CD14-positive monocyte (primary cell): Measurements from ENCODE around the gene FAM83D. TPM values are rescaled to one million over a fixed set of nuclear protein-coding genes. Genes with fewer than 3 reads are reported as not detected.
A peak's percentile ranks its signal among the peaks of the same experiment; 100 is the strongest.

Experiments
- DNase-seq, 3 donors: peaks; one replicate each; pipeline ENCODE4 v3.0.0-alpha.2; 2011 to 2022
- H2AFZ ChIP-seq: 2 replicates; pipeline ENCODE4 v1.6.0; 2012; ENCODE audit warnings: mild to moderate bottlenecking, low read depth, low read length, inconsistent platforms; ENCODE audit not compliant: insufficient read depth, poor library complexity, severe bottlenecking
- H3K27ac ChIP-seq, 2 donors: 1 replicate in 1 of 2; 2 replicates in 1 of 2; pipeline ENCODE4 v1.5.1; 2012 to 2013; ENCODE audit warnings: low read length in 2 of 2, control low read depth in 1 of 2, inconsistent platforms in 1 of 2, low read depth in 1 of 2, mild to moderate bottlenecking in 1 of 2
- H3K27me3 ChIP-seq, 2 donors: one replicate each; pipeline versions ENCODE4 v1.6.0 to v1.6.1; 2011 to 2013; ENCODE audit warnings: low read length in 2 of 2; ENCODE audit not compliant: control insufficient read depth in 2 of 2, insufficient read depth in 2 of 2
- H3K36me3 ChIP-seq, 2 donors: replicated peaks in 1 of 2; 1 replicate in 1 of 2; 2 replicates in 1 of 2; pipeline versions ENCODE4 v1.5.1 to v1.6.1; 2012 to 2013; ENCODE audit warnings: low read length in 2 of 2, control low read depth in 1 of 2, inconsistent platforms in 1 of 2, mild to moderate bottlenecking in 1 of 2; ENCODE audit not compliant: insufficient read depth in 2 of 2, control insufficient read depth in 1 of 2
- H3K4me1 ChIP-seq, 2 donors: 1 replicate in 1 of 2; 2 replicates in 1 of 2; pipeline versions ENCODE4 v1.5.1 to v1.6.1; 2012 to 2013; ENCODE audit warnings: low read length in 2 of 2, control low read depth in 1 of 2, inconsistent platforms in 1 of 2, mild to moderate bottlenecking in 1 of 2, moderate library complexity in 1 of 2; ENCODE audit not compliant: insufficient read depth in 2 of 2, control insufficient read depth in 1 of 2
- H3K4me2 ChIP-seq: replicated peaks from 2 replicates; pipeline ENCODE3; 2012; ENCODE audit warnings: low read length, moderate library complexity, mild to moderate bottlenecking; ENCODE audit not compliant: poor library complexity, severe bottlenecking; ENCODE audit errors: extremely low read depth
- H3K4me3 ChIP-seq, 3 experiments: fragments of 200-600 bp in 1 of 3; sonication (generic) in 1 of 3; replicated peaks in 1 of 3; 1 replicate in 2 of 3; 2 replicates in 1 of 3; pipeline ENCODE4 v1.5.1; 2011 to 2013; ENCODE audit warnings: low read length in 3 of 3, mild to moderate bottlenecking in 3 of 3, control low read depth in 2 of 3, low read depth in 2 of 3, inconsistent platforms in 1 of 3, moderate library complexity in 1 of 3
- H3K79me2 ChIP-seq: 2 replicates; pipeline ENCODE4 v1.6.0; 2012; ENCODE audit warnings: mild to moderate bottlenecking, control low read depth, inconsistent platforms, low read length, moderate library complexity; ENCODE audit not compliant: insufficient read depth
- H3K9ac ChIP-seq: 2 replicates; pipeline ENCODE4 v1.6.0; 2017; ENCODE audit warnings: low read length, mild to moderate bottlenecking; ENCODE audit not compliant: insufficient read depth, poor library complexity, severe bottlenecking
- H3K9me3 ChIP-seq, 2 donors: replicated peaks in 1 of 2; 1 replicate in 1 of 2; 2 replicates in 1 of 2; pipeline versions ENCODE4 v1.5.1 to v1.6.1; 2012 to 2013; ENCODE audit warnings: low read length in 2 of 2, control low read depth in 1 of 2; ENCODE audit not compliant: control insufficient read depth in 1 of 2, insufficient read depth in 1 of 2
- H4K20me1 ChIP-seq: 2 replicates; pipeline ENCODE4 v1.6.0; 2012; ENCODE audit warnings: mild to moderate bottlenecking, low read length, control low read depth, moderate library complexity; ENCODE audit not compliant: insufficient read depth
- H3K27ac Mint-ChIP-seq, 7 donors: one replicate each; pipeline ENCODE4 v1.8.0; 2020; ENCODE audit warnings: mild to moderate bottlenecking in 7 of 7, mixed read lengths in 7 of 7, moderate library complexity in 6 of 7, inconsistent platforms in 2 of 7
- H3K27me3 Mint-ChIP-seq, 3 donors: one replicate each; pipeline ENCODE4 v1.8.0; 2021 to 2022; ENCODE audit warnings: low read depth in 3 of 3, mild to moderate bottlenecking in 3 of 3, mixed read lengths in 3 of 3, moderate library complexity in 3 of 3, inconsistent platforms in 1 of 3
- H3K36me3 Mint-ChIP-seq, 2 donors: one replicate each; pipeline ENCODE4 v1.8.0; 2020; ENCODE audit warnings: mixed read lengths in 2 of 2, inconsistent platforms in 1 of 2, mild to moderate bottlenecking in 1 of 2
- H3K4me1 Mint-ChIP-seq: one replicate; pipeline ENCODE4 v1.8.0; 2020; ENCODE audit warnings: mild to moderate bottlenecking, mixed read lengths
- H3K4me3 Mint-ChIP-seq, 2 donors: one replicate each; pipeline ENCODE4 v1.8.0; 2020; ENCODE audit warnings: mild to moderate bottlenecking in 2 of 2, mixed read lengths in 2 of 2, moderate library complexity in 1 of 2
- H3K9me3 Mint-ChIP-seq, 7 donors: one replicate each; pipeline ENCODE4 v1.8.0; 2020 to 2022; ENCODE audit warnings: mixed read lengths in 7 of 7, mild to moderate bottlenecking in 6 of 7, moderate library complexity in 6 of 7, inconsistent platforms in 2 of 7
- CTCF ChIP-seq: fragments of 200-600 bp; IDR thresholded peaks from one replicate; pipeline ENCODE4 v1.8.0; 2022; ENCODE audit warnings: antibody characterized with exemption, mild to moderate bottlenecking
- WGBS: methylation state at CpG from one replicate; pipeline ENCODE4 v1.1.5; 2013; ENCODE audit warnings: missing lambda C conversion rate; ENCODE audit not compliant: insufficient coverage; 5-methylcytosine and 5-hydroxymethylcytosine counted together
- intact Hi-C, 2 donors: fragments of 100-400 bp; cut with micrococcal nuclease; formaldehyde crosslinking; loops; one replicate each; pipeline versions ENCODE4 v1.15.0 to v1.15.1; 2023
- polyA plus RNA-seq, 3 donors: library from polyadenylated mRNA; depleted of rRNA in 1 of 3; unstranded in 2 of 3; stranded (reverse) in 1 of 3; fragments of 300-500 nt in 2 of 3; fragments of >200 nt in 1 of 3; fragmentation: Illumina TruSeq in 2 of 3; gene quantifications; 1 replicate in 2 of 3; 2 replicates in 1 of 3; pipeline ENCODE4 v1.2.3, GENCODE V29; 2012 to 2021

Gene FAM83D
- polyA plus RNA-seq, 3 donors: 0.09 to 0.15 TPM; not detected in 1

- Histone ChIP-seq H3K9me3 (no peaks in the 10 kb centered on the region), H3K4me2 (no peak overlapping the region), H3K36me3 (peaks cover 46 to 95% of the 10 kb centered on the region in 2 donors), H3K27me3 (no peaks in the 10 kb centered on the region), H3K4me1 (no peaks in the 10 kb centered on the region), H3K79me2 (peaks cover 33% of the 10 kb centered on the region), H3K27ac (no peak overlapping the region), H3K9ac (no peak overlapping the region), H3K4me3 (no peak overlapping the region), H2AFZ (no peak overlapping the region), H4K20me1 (no peaks in the 10 kb centered on the region)
- Mint-ChIP-seq H3K9me3 (no peaks in the 10 kb centered on the region), H3K4me3 (no peak overlapping the region), H3K27me3 (no peaks in the 10 kb centered on the region), H3K4me1 (no peaks in the 10 kb centered on the region), H3K36me3 (peaks cover 59 to 80% of the 10 kb centered on the region in 2 donors), H3K27ac (peak overlapping the region in 1 of 7 donors; percentile 19)
- intact Hi-C loops: no loop called here
- DNase-seq: no peak
- no peak for TF ChIP-seq CTCF
- no CpG with 5 or more reads among the region's 3 CpGs for WGBS
Measured at GRCh38 chr20:38945012-38945411, 18.8 kb downstream of the FAM83D start.

- no peak for TF ChIP-seq CTCF
- H3K9ac ChIP-seq: no peak overlapping the region
- no peaks in the 10 kb centered on the region for H3K4me1 ChIP-seq
- Mint-ChIP-seq H3K36me3 (peaks cover 66 to 83% of the 10 kb centered on the region in 2 donors), H3K4me1 (no peaks in the 10 kb centered on the region), H3K4me3 (no peak overlapping the region), H3K27me3 (no peaks in the 10 kb centered on the region), H3K9me3 (no peaks in the 10 kb centered on the region), H3K27ac (no peak overlapping the region)
- H3K36me3 ChIP-seq: peaks cover 58 to 95% of the 10 kb centered on the region in 2 donors
- no peak overlapping the region for H3K27ac ChIP-seq
- no peaks in the 10 kb centered on the region for H4K20me1 ChIP-seq
- WGBS: 90% methylated on average over 2 of the region's 3 CpGs
- intact Hi-C loops: no loop called here
- no peak overlapping the region for H3K4me3 ChIP-seq
- no peak for DNase-seq
- no peaks in the 10 kb centered on the region for H3K27me3 ChIP-seq
- H3K79me2 ChIP-seq: peaks cover 16% of the 10 kb centered on the region
- no peak overlapping the region for H2AFZ ChIP-seq
- no peaks in the 10 kb centered on the region for H3K9me3 ChIP-seq
- H3K4me2 ChIP-seq: no peak overlapping the region
Measured at GRCh38 chr20:38946836-38947235, 20.6 kb downstream of the FAM83D start.
